Lower lobe of right lung (tissue), 2 donors: ENCODE data around the gene CYSLTR2. TPM values are rescaled to one million over a fixed set of nuclear protein-coding genes. Genes with fewer than 3 reads are reported as not detected.

Source experiments
- ATAC-seq, 2 donors: fragments of 200-7000 bp; cut with Tn5 transposase; one replicate each; pipeline ENCODE4 v1.9.1; 2020 to 2022; ENCODE audit warnings: mild to moderate bottlenecking in 2 of 2, moderate library complexity in 2 of 2
- DNase-seq: peaks from one replicate; pipeline ENCODE4 v3.0.0-alpha.2; 2020
- H3K27ac ChIP-seq: fragments of 200-600 bp; one replicate; pipeline ENCODE4 v1.8.0; 2022
- H3K27me3 ChIP-seq: fragments of 200-600 bp; one replicate; pipeline ENCODE4 v1.8.0; 2022; ENCODE audit warnings: low read depth
- H3K36me3 ChIP-seq: fragments of 200-600 bp; one replicate; pipeline ENCODE4 v1.8.0; 2022; ENCODE audit warnings: mild to moderate bottlenecking
- H3K4me1 ChIP-seq: fragments of 200-600 bp; one replicate; pipeline ENCODE4 v1.8.0; 2022
- H3K4me3 ChIP-seq: fragments of 200-600 bp; one replicate; pipeline ENCODE4 v1.8.0; 2022; ENCODE audit warnings: mild to moderate bottlenecking
- H3K9me3 ChIP-seq: fragments of 200-600 bp; one replicate; pipeline ENCODE4 v1.8.0; 2022
- CTCF ChIP-seq: fragments of 200-600 bp; IDR thresholded peaks from one replicate; pipeline ENCODE4 v1.8.0; 2022; ENCODE audit warnings: antibody characterized with exemption, mild to moderate bottlenecking
- intact Hi-C: fragments of 100-400 bp; cut with DNase I; formaldehyde crosslinking; loops from one replicate; pipeline ENCODE4 v1.11.0; 2022
- total RNA-seq: library from RNA; stranded (reverse); fragmentation: NEBNext Ultra II Directional; extraction: Animal tissue kit (Norgen Biotek cat#: 25700); gene quantifications from one replicate; pipeline ENCODE4 v1.2.1, GENCODE V29; 2021
- donor health status: DM: no; HTN: yes; CAD: no; lungs with severe emphysema.

The CYSLTR2 gene
- total RNA-seq, 1 donor from 2014 or later = 2.6 TPM

DNA sequence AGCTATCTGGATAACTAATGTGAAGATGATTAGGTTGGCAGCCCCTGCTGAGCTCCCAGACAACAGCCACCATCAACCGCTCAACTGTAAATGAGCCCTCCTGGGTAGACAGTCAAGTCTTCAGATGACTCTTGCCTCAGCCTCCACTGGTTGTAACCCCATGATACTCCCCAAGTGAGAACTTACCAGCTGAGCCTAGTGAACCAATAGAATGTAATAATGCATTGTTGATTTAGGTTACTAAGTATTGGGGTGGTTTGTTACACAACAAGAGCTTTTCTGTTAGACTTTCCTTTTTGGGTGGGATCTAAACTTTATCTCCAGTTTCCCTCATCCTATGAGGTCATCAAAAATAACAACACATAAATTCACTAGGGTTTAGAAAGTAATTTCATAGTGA, 69.4 kb downstream of the CYSLTR2 start:
- no peak overlapping the region for H3K27ac ChIP-seq
- H3K36me3 ChIP-seq = no peaks in the 10 kb centered on the region
- intact Hi-C loops = no loop called here
- peaks cover 10% of the 10 kb centered on the region for H3K9me3 ChIP-seq
- H3K27me3 ChIP-seq = no peaks in the 10 kb centered on the region
- DNase-seq = no peak
- H3K4me3 ChIP-seq = no peak overlapping the region
- TF ChIP-seq CTCF = no peak
- ATAC-seq = no peak
- no peaks in the 10 kb centered on the region for H3K4me1 ChIP-seq

DNA sequence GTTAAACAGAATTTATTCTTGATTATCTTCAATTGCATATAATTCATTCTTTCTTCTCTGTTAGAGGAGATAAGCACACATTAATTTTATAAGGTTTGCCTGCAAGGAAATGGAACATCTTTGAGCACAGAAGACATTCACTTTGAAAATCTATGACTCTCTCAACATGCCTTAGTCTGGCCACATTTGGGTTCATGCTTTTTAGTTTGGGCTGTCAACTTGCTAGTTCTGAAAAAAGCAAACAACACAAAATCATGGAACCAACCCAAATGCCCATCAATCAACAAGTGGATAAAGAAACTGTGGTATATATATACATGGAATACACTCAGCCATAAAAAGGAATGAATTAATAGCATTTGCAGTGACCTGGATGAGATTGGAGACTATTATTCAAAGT, 71.5 kb downstream of the CYSLTR2 start:
- intact Hi-C loops = no loop called here
- H3K27me3 ChIP-seq = no peaks in the 10 kb centered on the region
- no peaks in the 10 kb centered on the region for H3K9me3 ChIP-seq
- no peak for ATAC-seq
- H3K27ac ChIP-seq = no peak overlapping the region
- no peak for DNase-seq
- no peak for TF ChIP-seq CTCF
- no peaks in the 10 kb centered on the region for H3K36me3 ChIP-seq
- no peak overlapping the region for H3K4me3 ChIP-seq
- no peaks in the 10 kb centered on the region for H3K4me1 ChIP-seq

- DNase-seq (no peak), ATAC-seq (no peak)
- H3K4me1 ChIP-seq = no peaks in the 10 kb centered on the region
- H3K36me3 ChIP-seq = no peaks in the 10 kb centered on the region
- no peak overlapping the region for H3K4me3 ChIP-seq
- no peak for TF ChIP-seq CTCF
- H3K27ac ChIP-seq = no peak overlapping the region
- no peaks in the 10 kb centered on the region for H3K27me3 ChIP-seq
- intact Hi-C loops = no loop called here
- no peaks in the 10 kb centered on the region for H3K9me3 ChIP-seq
Observed at GRCh38 chr13:48726711-48727110, 73.0 kb downstream of the CYSLTR2 start.

GRCh38 chr13:48727241-48728011, 73.7 kb downstream of the CYSLTR2 start:
- TF ChIP-seq CTCF = no peak
- no peaks in the 10 kb centered on the region for H3K36me3 ChIP-seq
- DNase-seq (no peak), ATAC-seq (no peak)
- H3K27ac ChIP-seq = no peak overlapping the region
- intact Hi-C loops = no loop called here
- no peak overlapping the region for H3K4me3 ChIP-seq
- H3K27me3 ChIP-seq = no peaks in the 10 kb centered on the region
- H3K4me1 ChIP-seq = no peaks in the 10 kb centered on the region
- H3K9me3 ChIP-seq = no peaks in the 10 kb centered on the region

DNA sequence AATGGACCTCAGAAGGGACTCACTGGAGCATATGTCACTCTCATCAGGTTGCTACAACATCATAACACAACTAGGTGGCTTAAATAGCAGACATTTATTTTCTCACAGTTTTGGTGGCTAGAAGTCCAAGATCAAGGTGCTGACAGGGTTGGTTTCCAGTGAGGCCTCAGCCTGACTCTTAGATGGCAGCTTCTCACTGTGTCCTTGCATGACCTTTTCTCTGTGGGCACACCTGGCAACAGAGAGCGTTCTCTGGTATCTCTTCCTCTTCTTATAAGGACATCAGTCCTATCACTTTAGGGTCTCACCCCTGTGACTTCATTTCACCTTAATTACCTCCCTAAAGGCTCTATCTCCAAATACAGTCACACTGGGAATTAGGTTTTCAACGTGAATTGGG, 74.5 kb downstream of the CYSLTR2 start:
- no peaks in the 10 kb centered on the region for H3K9me3 ChIP-seq
- no peak for ATAC-seq
- no peaks in the 10 kb centered on the region for H3K4me1 ChIP-seq
- no peak overlapping the region for H3K4me3 ChIP-seq
- no peak for TF ChIP-seq CTCF
- no peaks in the 10 kb centered on the region for H3K27me3 ChIP-seq
- no peaks in the 10 kb centered on the region for H3K36me3 ChIP-seq
- no peak overlapping the region for H3K27ac ChIP-seq
- no peak for DNase-seq
- intact Hi-C loops = no loop called here
